Activated naive CD8-positive, alpha-beta T cell treated with anti-CD3 and anti-CD28 coated beads, Interleukin-2, amount 50 U/mL, for 24 hours (primary cell): Measurements from ENCODE around the gene COL18A1.
A peak's percentile ranks its signal among the peaks of the same experiment; 100 is the strongest.

ENCODE experiments used
- ATAC-seq: fragments of 150-1000 bp; cut with Tn5 transposase; one replicate; pipeline ENCODE4 v1.10.0; 2021
- DNase-seq: peaks from one replicate; pipeline ENCODE4 v3.0.0; 2021
- H3K27ac Mint-ChIP-seq: one replicate; pipeline ENCODE4 v1.8.0; 2021; ENCODE audit warnings: mild to moderate bottlenecking, mixed read lengths
- H3K27me3 Mint-ChIP-seq: one replicate; pipeline ENCODE4 v1.8.0; 2021; ENCODE audit warnings: mixed read lengths
- H3K36me3 Mint-ChIP-seq: one replicate; pipeline ENCODE4 v1.8.0; 2021; ENCODE audit warnings: low read depth, mixed read lengths
- H3K4me1 Mint-ChIP-seq: one replicate; pipeline ENCODE4 v1.8.0; 2021; ENCODE audit warnings: mixed read lengths
- H3K4me3 Mint-ChIP-seq: one replicate; pipeline ENCODE4 v1.8.0; 2021; ENCODE audit warnings: mild to moderate bottlenecking, moderate library complexity, mixed read lengths
- H3K9me3 Mint-ChIP-seq: one replicate; pipeline ENCODE4 v1.8.0; 2021; ENCODE audit warnings: mixed read lengths

COL18A1 gene

DNA sequence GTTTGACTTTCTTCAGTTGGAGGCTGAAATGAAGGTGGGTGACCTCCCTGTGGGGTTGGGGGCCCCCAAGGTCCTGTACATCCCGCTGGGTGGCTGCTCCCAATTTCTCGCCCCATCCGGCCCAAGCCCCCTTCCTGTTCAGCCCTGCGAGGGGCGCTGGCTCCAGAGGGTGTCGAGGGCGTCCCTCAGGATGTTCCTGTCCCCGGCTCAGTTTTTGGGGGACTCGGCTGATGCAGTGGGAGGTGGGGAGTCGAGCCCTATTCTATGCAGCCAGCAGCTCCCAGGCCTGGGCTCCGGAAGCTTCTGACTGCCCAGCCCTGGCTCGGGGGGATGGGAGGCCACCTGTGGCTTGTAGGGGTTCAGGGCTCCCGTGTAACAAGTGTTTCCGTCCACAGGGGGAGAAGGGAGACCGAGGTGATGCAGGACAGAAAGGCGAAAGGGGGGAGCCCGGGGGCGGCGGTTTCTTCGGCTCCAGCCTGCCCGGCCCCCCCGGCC, 99.1 kb downstream of the COL18A1 start:
- Mint-ChIP-seq H3K4me3 (no peak overlapping the region), H3K27ac (no peak overlapping the region), H3K27me3 (no peaks in the 10 kb centered on the region), H3K36me3 (peaks cover 3% of the 10 kb centered on the region), H3K4me1 (peaks cover 2% of the 10 kb centered on the region), H3K9me3 (no peaks in the 10 kb centered on the region)
- no peak for ATAC-seq
- no peak for DNase-seq

GRCh38 chr21:45504516-45505415, 99.8 kb downstream of the COL18A1 start:
- H3K27ac Mint-ChIP-seq, result no peak overlapping the region
- H3K36me3 Mint-ChIP-seq, result no peaks in the 10 kb centered on the region
- H3K4me3 Mint-ChIP-seq, result no peak overlapping the region
- no peak for DNase-seq
- no peaks in the 10 kb centered on the region for H3K9me3 Mint-ChIP-seq
- no peak for ATAC-seq
- H3K27me3 Mint-ChIP-seq, result no peaks in the 10 kb centered on the region
- peaks cover 1% of the 10 kb centered on the region for H3K4me1 Mint-ChIP-seq

DNA sequence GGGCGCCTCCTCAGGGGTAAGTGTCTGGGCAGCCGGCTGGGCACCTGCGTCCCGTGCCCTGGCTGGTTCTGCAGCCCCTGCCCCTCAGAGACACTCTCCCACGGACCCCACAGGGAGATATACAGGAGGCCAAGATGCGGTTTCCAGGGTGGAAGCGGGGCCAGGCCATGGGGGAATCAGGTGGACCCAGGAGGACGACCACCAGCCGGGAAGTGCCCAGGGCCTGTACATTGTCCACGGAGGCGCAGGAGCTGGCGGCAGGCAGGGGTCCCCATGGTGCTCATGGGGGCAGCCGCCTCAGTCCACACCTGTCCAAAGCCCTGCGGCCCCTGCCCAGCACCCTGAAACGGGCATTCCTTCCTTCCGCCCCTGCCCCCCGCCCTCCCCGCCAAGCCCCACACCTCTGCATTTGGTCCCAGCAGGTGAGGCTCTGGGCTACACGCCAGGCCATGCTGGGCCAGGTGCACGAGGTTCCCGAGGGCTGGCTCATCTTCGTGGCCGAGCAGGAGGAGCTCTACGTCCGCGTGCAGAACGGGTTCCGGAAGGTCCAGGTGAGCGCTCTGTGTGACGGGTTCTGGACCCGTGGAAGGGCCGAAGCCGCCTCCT, 100.6 kb downstream of the COL18A1 start:
- H3K36me3 Mint-ChIP-seq, result no peaks in the 10 kb centered on the region
- no peak overlapping the region for H3K27ac Mint-ChIP-seq
- DNase-seq, result no peak
- no peaks in the 10 kb centered on the region for H3K4me1 Mint-ChIP-seq
- no peak overlapping the region for H3K4me3 Mint-ChIP-seq
- no peaks in the 10 kb centered on the region for H3K9me3 Mint-ChIP-seq
- no peak for ATAC-seq
- no peaks in the 10 kb centered on the region for H3K27me3 Mint-ChIP-seq

DNA sequence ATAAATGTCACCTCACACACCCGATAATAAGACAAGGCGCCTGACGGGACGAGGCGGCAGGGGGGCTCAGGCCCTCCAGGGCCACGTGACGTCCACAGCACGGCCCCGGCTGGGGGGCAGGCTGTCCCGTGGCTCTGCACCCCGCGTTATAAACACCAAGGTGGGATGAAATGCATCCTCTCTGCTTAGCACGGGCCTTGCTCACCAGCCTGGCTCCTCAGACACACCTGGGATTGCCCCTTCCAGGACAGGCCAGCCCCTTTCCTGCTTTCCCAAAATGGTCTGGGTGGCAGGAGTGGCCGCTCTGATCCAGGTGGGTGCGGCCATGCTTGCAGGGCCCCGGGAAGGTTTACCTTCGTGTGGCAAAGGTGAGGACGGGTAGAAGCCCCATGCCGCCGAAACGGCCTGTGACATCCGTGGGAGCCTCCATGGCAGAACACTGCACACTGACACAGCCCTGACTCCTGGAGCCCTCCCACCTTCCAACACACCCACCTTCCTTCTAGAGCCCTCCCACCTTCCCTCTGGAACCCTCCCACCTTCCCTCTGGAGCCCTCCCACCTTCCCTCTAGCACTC, 101.4 kb downstream of the COL18A1 start:
- no peak for DNase-seq
- H3K27me3 Mint-ChIP-seq, result no peaks in the 10 kb centered on the region
- H3K27ac Mint-ChIP-seq, result no peak overlapping the region
- no peaks in the 10 kb centered on the region for H3K9me3 Mint-ChIP-seq
- ATAC-seq, result peak; percentile 3
- no peaks in the 10 kb centered on the region for H3K4me1 Mint-ChIP-seq
- H3K36me3 Mint-ChIP-seq, result no peaks in the 10 kb centered on the region
- no peak overlapping the region for H3K4me3 Mint-ChIP-seq

DNA sequence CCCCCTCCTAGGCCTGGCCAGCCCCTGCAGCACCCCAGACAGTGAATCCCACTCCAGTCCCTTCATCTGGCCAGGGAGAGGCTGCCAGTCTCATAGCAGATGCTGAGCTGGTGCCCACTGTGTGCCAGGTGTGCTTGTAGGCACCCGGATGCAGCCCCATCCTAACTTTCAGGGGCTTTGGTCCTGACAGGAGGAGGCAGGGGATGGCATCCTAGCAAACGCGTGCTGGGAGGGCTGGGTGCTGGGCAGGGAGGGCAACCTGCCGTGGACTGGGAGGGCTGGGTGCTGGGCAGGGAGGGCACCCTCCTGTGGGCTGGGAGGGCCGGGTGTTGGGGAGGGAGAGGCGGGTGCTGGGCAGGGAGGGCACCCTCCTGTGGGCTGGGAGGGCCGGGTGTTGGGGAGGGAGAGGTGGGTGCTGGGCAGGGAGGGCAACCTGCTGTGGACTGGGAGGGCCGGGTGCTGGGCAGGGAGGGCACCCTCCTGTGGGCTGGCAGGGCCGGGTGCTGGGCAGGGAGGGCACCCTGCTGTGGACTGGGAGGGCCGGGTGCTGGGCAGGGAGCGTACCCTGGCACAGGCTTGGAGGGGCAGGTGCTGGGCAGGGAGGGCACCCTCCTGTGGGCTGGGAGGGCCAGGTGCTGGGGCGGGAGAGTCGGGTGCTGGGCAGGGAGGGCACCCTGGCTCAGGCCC, 102.0 kb downstream of the COL18A1 start:
- ATAC-seq (no peak), DNase-seq (no peak)
- Mint-ChIP-seq H3K27me3 (no peaks in the 10 kb centered on the region), H3K4me1 (no peaks in the 10 kb centered on the region), H3K27ac (no peak overlapping the region), H3K9me3 (no peaks in the 10 kb centered on the region), H3K4me3 (no peak overlapping the region), H3K36me3 (no peaks in the 10 kb centered on the region)

- Mint-ChIP-seq H3K27ac (no peak overlapping the region), H3K27me3 (no peaks in the 10 kb centered on the region), H3K4me1 (no peaks in the 10 kb centered on the region), H3K4me3 (no peak overlapping the region), H3K36me3 (no peaks in the 10 kb centered on the region), H3K9me3 (no peaks in the 10 kb centered on the region)
- DNase-seq, result no peak
- no peak for ATAC-seq
Observed at GRCh38 chr21:45507523-45507875, 102.5 kb downstream of the COL18A1 start.

- H3K4me3 Mint-ChIP-seq, result no peak overlapping the region
- H3K4me1 Mint-ChIP-seq, result no peaks in the 10 kb centered on the region
- no peaks in the 10 kb centered on the region for H3K9me3 Mint-ChIP-seq
- no peaks in the 10 kb centered on the region for H3K27me3 Mint-ChIP-seq
- ATAC-seq (peak; percentile 0), DNase-seq (no peak)
- H3K27ac Mint-ChIP-seq, result no peak overlapping the region
- no peaks in the 10 kb centered on the region for H3K36me3 Mint-ChIP-seq
Observed at GRCh38 chr21:45507888-45508508, 103.0 kb downstream of the COL18A1 start.

DNA sequence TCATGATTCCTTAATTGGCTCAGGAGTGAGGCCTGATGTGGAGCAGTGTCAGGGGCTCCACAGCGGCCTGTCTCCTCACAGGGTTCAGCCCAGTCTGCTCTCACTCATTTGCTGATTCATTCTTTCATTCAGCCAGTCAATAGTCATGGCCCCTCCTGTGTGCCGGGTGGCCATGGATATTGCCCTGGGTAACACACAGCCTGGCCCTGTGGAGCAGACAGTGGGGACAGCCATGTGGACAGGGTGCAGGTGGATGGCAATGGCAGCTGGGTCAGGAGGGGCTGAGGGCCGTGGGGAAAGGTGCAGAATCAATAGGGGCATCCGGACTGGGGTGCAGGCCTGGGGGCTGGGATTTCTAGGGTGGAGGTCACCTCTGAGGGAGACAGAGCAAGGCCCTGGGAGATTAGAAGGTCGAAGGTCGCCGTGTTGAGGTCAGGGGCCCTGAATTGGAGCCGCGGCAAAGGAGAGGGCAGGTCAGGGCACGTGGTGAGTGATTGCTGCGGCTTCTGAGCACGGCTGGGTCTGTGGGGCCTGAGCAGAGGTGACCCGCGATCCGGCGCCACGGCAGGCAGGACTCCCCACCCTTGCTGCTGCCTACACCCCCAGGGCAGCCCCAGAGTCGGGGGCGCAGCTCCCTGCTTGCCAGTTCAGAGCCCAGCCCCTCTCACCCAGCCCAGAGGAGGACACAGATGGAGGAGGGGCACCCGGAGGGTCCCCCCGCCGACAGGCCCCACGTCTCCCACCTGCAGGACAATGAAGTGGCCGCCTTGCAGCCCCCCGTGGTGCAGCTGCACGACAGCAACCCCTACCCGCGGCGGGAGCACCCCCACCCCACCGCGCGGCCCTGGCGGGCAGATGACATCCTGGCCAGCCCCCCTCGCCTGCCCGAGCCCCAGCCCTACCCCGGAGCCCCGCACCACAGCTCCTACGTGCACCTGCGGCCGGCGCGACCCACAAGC, 103.9 kb downstream of the COL18A1 start:
- Mint-ChIP-seq H3K4me1 (peaks cover 2% of the 10 kb centered on the region), H3K4me3 (no peak overlapping the region), H3K36me3 (peaks cover 4% of the 10 kb centered on the region), H3K9me3 (no peaks in the 10 kb centered on the region), H3K27ac (peak overlapping the region; percentile 70), H3K27me3 (no peaks in the 10 kb centered on the region)
- DNase-seq (no peak), ATAC-seq (peak; percentile 9)

GRCh38 chr21:45509566-45510465, 104.9 kb downstream of the COL18A1 start:
- Mint-ChIP-seq H3K4me3 (no peak overlapping the region), H3K9me3 (no peaks in the 10 kb centered on the region), H3K27me3 (no peaks in the 10 kb centered on the region), H3K27ac (no peak overlapping the region), H3K4me1 (peaks cover 2% of the 10 kb centered on the region), H3K36me3 (peaks cover 6% of the 10 kb centered on the region)
- ATAC-seq (peak; percentile 4), DNase-seq (no peak)

DNA sequence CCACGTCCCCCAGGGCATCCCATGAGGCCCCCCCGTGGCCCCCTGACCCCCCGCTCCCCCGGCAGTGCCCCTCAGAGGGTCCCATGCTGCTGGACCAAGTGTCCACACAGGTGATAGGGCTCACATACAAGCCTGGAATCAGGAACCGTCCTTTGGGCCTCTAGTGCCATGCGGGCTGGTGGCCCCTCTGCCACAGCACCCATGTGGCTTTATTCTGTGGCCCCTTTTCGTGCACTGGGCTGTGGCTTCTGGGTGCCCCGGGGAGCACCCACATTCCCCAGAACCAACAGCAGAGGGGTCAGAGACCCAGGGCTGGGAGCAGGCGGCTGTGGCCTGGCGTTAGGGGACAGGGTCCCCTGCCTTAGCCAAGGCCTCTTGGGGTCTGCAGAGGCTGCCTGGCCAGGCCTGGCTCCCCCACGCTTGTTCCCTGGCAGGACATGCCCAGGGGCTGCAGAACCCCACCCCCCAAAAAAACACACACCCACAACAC, 105.5 kb downstream of the COL18A1 start:
- Mint-ChIP-seq H3K36me3 (peaks cover 10% of the 10 kb centered on the region), H3K4me3 (no peak overlapping the region), H3K27me3 (no peaks in the 10 kb centered on the region), H3K9me3 (no peaks in the 10 kb centered on the region), H3K27ac (no peak overlapping the region), H3K4me1 (peaks cover 2% of the 10 kb centered on the region)
- ATAC-seq, result no peak
- no peak for DNase-seq

- ATAC-seq, result no peak
- Mint-ChIP-seq H3K27me3 (no peaks in the 10 kb centered on the region), H3K36me3 (peaks cover 10% of the 10 kb centered on the region), H3K27ac (no peak overlapping the region), H3K4me1 (peaks cover 2% of the 10 kb centered on the region), H3K4me3 (no peak overlapping the region), H3K9me3 (no peaks in the 10 kb centered on the region)
- DNase-seq, result no peak
Observed at GRCh38 chr21:45511007-45511406, 106.0 kb downstream of the COL18A1 start.

DNA sequence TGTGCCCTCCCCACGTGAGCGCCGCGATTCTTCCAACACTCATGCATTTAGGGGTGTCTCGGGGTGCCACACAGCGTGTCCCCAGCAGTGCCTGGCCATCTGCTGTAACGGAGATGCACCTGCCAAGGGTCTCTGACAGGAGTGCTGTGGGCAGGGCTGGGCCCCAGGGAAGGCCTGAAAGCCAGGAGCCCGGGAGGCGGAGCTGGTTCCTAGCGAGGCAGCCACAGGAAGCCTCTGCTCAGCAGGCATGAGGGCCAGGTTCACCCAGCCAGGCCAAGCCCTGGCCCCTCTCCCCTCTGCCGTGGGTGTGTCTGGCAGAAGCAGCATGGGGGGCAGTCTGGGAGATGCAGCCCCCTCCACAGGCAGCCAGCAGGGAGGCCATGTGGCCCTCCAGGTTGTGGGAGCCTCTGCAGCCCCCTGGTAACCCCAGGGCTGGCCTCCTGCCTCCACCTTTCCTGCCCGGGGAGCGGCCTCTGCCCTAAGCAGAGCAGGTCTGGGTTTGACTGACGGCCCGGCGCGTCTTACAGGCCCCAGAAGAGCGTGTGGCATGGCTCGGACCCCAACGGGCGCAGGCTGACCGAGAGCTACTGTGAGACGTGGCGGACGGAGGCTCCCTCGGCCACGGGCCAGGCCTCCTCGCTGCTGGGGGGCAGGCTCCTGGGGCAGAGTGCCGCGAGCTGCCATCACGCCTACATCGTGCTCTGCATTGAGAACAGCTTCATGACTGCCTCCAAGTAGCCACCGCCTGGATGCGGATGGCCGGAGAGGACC, 106.9 kb downstream of the COL18A1 start:
- no peaks in the 10 kb centered on the region for H3K27me3 Mint-ChIP-seq
- ATAC-seq (no peak), DNase-seq (no peak)
- peaks cover 10% of the 10 kb centered on the region for H3K36me3 Mint-ChIP-seq
- no peaks in the 10 kb centered on the region for H3K9me3 Mint-ChIP-seq
- peaks cover 2% of the 10 kb centered on the region for H3K4me1 Mint-ChIP-seq
- H3K4me3 Mint-ChIP-seq, result no peak overlapping the region
- no peak overlapping the region for H3K27ac Mint-ChIP-seq
